K562 (cell line): ENCODE results near the gene DHCR24.

Experiments used
- CSDE1 ChIP-seq, 2 experiments: fragments of 450-650 bp; IDR thresholded peaks; 2 replicates each; pipeline ENCODE4 v1.6.1; 2016; ENCODE audit warnings: mild to moderate bottlenecking in 1 of 2
- CTCF ChIP-seq, 3 experiments: IDR thresholded peaks in 2 of 3; conservative IDR thresholded peaks in 1 of 3; 2 replicates each; pipeline ENCODE4 v1.5.1; 2011 to 2012; ENCODE audit warnings: low read length in 3 of 3, mild to moderate bottlenecking in 3 of 3, control low read depth in 2 of 3, improper control_type of control experiment in 1 of 3, inconsistent platforms in 1 of 3, low read depth in 1 of 3, mixed read lengths in 1 of 3, moderate library complexity in 1 of 3; ENCODE audit not compliant: insufficient read depth in 2 of 3
- ETS1 ChIP-seq: conservative IDR thresholded peaks from 2 replicates; pipeline ENCODE4 v1.6.1; 2011; ENCODE audit warnings: low read depth, mild to moderate bottlenecking, low read length; ENCODE audit not compliant: control insufficient read depth
- GTF2A2 ChIP-seq: IDR thresholded peaks from 2 replicates; pipeline ENCODE4 v1.6.1; 2016; ENCODE audit warnings: mild to moderate bottlenecking, missing genetic modification characterization, missing compliant biosample characterization
- LEF1 ChIP-seq: fragments of 450-650 bp; IDR thresholded peaks from 2 replicates; pipeline ENCODE4 v1.6.1; 2016; ENCODE audit warnings: mild to moderate bottlenecking
- MEIS2 ChIP-seq: fragments of 450-650 bp; IDR thresholded peaks from 2 replicates; pipeline ENCODE4 v1.6.1; 2014; ENCODE audit warnings: mild to moderate bottlenecking; ENCODE audit not compliant: partially characterized antibody
- SMAD3 ChIP-seq: fragments of 450-650 bp; formaldehyde crosslinking; conservative IDR thresholded peaks from 2 replicates; pipeline ENCODE4 v1.4.0; 2020; ENCODE audit warnings: mild to moderate bottlenecking
- ZC3H11A ChIP-seq: IDR thresholded peaks from 2 replicates; pipeline ENCODE4 v1.6.1; 2012; ENCODE audit warnings: low read depth, low read length, improper control_type of control experiment

GRCh38 chr1:54888080-54888733 lies 1.2 kb upstream of the DHCR24 start:
- TF ChIP-seq LEF1: no peak
- TF ChIP-seq SMAD3 (CRISPR knock-in tag): no peak
- TF ChIP-seq GTF2A2 (tag): no peak
- no peak for TF ChIP-seq ETS1
- no peak for TF ChIP-seq ZC3H11A
- TF ChIP-seq CSDE1 (IDR thresholded peaks at IDR 0.05): no peak
- TF ChIP-seq MEIS2: no peak
- TF ChIP-seq CTCF (IDR thresholded peaks at IDR 0.05 in 2 of 3, conservative IDR thresholded peaks at IDR 0.05 in 1 of 3; ENCODE audit: insufficient read depth in 2 of 3, low read depth in 1 of 3, low read length in 3 of 3): no peak
